GM18858 (cell line): Measurements from ENCODE around the gene CPNE1.

Experiments
- ATAC-seq: cut with Tn5 transposase; IDR thresholded peaks from one replicate; pipeline ENCODE4 v1.9.1; 2021; ENCODE audit not compliant: unreplicated experiment

The CPNE1 gene

DNA sequence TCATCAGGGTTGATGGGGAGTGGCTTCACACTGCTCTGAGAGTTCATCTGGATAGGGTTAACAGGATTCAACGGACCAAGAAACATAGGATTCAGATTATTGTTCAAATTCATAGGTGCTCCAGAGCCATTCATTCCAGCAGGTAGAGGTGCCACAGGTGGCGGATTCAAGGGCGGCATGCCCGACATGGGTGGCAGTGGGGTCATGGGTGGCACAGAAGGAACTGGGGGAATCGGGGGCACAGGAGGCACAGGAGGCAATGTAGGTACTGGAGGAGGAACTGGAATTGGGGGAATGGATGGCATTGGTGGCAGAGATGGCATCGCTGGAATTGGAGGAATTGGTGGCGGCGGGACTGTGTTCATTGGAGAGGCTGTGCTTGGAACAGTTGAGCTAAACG, 10.3 kb downstream of the CPNE1 start:
- no peak for ATAC-seq

DNA sequence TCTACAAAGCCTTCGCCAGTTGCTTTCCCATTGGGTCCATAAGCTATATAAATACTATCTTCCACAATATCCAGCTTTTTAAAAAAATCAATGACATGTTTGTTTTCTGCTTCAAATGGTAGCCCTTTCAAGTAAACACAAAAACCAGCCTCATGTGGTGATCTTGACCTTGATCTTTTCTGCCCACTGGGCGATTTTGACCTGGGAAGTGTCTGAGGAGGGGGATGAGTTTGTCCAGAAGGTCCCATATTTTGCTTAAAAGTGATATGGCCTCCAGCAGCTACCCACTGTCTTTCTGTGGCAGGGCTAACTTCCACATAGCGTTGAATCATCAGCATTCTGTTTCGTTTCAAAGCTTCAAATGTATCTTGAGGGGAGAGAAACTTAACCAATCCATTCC, 10.8 kb downstream of the CPNE1 start:
- ATAC-seq: no peak

DNA sequence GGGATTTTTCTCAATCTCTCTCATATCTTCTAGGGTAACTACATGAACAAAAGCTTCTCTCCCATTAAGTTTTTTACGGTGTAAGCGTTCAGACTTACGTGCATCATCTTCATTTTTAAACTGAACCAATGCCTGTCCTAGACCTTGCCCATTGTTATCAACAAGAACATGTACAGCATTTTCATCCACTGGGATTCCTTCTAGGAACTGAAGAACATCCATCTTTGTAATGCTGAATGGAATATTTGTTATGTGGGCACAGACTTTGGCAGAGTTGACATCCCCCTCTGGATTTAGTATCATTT, 11.3 kb downstream of the CPNE1 start:
- no peak for ATAC-seq

DNA sequence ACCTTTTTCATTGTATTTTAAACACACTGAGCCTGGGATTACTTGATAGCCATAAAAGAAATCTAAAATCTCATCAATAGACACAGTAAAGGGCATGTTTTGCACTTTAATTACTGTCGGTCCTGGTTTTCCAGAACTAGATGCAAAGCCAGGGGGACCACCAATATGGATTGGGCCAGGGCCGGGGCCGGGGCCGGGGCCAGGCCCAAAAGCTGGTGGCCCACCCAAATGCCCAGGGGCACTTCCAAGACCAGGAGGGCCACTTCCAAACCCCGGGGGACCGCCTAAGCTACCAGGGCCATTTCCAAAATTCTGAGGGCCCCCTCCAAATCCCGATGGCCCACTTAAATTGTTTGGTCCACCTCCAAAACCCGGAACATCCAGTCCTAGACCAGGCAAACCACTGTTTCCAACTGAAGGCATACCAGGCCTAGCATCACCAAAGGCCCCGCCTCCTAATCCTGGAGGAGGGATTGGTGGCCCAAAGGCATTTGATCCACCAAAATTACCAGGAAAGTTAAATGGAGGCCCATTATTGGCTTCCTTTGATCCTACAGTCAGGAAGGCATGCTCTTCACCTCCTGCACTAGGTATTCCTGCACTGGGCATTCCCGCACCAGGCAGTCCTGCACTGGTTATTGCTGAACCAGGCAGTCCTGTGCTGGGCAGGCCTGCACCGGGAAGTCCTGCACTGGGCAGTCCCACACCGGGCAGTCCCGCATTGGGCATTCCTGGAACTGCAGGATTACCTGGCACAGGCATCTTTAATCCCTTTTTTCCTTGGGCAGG, 11.9 kb downstream of the CPNE1 start:
- ATAC-seq: no peak

DNA sequence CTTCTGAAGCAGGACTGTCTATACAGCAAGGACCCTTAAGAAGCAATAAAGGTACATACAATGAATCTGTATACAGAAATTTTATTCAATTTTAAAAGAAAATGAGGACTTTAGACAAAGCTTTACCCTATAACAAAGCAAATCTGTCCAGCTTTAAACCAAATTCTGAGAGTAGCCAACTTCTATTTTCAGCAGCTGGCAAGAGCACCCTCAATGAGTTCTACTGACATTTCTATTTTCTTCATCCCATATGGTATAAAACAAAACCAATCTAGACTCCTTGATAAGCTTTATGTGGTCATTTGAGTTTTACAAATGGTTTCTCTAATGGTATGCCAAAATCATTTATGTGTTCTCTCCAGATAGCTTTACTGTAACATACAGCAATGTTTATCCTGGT, 12.7 kb downstream of the CPNE1 start:
- no peak for ATAC-seq

DNA sequence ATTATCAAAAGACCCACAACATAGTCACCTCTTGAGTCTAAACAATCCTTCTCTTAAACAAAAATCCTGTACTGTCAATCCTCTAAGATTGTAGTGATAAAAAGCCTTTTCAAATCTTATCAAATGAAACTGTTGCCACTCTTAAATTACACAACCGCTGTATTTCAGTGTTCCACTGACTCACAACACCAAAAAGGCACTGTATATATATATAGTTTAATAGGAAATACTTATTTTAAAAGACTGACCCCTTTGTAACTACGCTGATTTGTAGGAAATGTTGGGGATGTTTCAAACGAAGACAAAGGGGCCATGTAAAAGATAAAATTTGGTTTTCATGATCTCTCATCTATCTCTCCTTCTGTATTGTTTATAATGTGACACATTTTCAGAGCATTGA, 14.1 kb downstream of the CPNE1 start:
- ATAC-seq: no peak

DNA sequence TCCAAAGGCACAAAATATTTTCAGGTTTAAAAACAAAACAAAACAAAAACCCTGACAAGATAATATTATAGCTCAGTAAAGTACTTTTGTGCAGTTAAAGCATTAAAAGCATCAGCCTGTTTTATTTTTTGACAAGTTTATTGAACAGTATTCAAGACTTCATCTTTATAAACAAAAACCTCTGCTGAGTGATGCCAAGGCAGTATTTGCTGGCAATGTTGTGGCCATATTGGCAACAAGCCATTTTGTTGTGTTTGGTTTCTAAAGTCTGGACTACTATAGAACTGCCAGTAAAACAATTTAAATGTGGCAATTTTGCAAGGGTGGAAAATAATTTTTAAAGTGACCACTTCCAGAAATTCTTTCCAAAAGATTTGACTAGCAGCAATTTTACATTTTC, 15.9 kb downstream of the CPNE1 start:
- no peak for ATAC-seq

DNA sequence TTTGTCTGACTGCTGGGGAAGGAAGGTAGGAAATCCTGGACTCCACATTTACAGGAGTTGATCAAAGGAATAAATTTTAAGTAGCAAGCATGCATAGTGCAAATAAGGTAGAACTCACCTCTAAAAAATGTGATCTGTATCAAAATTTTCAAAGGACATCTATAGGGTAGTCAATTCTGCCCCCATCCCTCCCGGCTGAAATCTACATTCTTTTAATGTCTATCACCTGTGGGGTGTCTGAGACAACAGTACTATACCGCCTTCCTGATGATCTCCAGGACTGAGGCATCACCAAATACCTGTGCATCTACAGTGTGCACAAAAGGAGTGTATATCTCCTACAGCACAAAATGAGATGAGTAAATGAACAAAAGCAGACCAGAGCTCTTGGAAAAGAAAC, 19.9 kb downstream of the CPNE1 start:
- ATAC-seq: no peak

DNA sequence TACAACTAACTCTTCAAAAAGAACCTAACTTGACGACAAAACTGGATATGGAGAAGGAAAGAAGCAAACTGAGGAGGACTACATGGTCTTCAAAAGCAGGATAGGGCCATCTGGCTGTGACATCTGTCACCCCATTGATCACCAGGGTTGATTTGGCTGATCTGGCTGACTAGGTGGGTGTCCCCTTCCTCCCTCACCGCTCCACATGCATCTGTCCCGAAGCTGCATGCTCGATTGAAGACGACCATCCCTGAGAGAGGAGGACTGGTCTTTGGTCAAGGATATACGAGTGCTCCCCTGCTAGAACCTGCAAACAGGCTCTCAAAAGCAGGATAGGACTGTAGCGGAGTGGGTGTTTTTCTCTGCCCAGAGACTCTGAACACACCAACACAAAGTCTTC, 21.7 kb downstream of the CPNE1 start:
- no peak for ATAC-seq

DNA sequence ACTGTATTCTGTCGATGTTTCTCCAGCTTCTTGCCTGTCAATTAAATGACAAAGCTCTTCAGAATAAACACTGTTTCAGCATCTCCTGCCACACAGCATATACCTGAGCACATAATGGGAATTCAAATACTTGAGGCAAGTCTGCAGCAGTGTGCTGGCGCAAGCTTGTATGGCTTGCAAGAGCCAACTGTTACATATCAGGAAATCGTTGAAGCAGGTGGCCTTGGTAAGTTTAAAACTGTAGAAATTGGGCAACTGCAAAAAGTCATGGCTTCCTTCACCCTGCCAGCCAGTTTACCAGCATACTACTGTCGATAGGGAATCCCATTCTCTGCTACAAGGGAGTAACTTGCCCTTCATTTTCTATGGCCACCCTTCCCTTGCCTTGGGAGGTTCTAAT, 23.0 kb downstream of the CPNE1 start:
- no peak for ATAC-seq

DNA sequence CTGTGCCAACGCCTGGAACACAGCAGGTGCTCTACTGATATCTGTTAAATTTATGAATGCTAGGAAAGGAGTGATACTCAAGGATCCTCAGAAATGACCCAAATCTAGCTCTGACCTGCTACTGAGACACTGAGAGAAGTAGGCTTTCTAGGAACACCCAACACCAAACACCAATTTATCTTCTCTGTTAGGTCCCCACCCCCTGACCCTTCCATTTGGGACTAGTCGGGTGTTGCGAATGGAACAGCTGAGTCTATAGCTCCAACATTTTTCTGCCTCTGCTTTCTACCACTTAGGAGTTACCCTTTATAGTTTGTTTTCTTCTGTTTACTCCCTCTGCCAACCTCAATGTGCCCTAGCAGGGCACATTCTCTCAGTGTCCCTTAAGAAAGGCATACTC, 24.0 kb downstream of the CPNE1 start:
- no peak for ATAC-seq

DNA sequence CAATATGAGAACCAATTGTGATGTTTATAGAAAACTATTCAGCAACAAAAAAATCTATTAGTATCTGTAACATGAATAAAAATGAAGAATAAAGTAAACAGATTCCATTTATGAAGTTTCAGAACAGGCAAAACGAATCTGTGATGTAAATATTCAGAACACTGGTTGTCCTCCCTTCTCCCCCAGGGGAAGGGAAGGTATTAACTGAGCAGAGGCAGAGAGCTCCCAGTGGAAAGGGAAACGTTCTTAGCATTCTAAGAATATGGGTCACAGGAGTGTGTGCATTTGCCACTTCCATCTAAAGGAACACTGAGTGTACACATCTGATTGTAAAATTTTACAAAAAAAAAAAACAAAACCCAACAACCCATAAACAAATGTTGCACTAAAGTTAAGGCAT, 25.9 kb downstream of the CPNE1 start:
- no peak for ATAC-seq

DNA sequence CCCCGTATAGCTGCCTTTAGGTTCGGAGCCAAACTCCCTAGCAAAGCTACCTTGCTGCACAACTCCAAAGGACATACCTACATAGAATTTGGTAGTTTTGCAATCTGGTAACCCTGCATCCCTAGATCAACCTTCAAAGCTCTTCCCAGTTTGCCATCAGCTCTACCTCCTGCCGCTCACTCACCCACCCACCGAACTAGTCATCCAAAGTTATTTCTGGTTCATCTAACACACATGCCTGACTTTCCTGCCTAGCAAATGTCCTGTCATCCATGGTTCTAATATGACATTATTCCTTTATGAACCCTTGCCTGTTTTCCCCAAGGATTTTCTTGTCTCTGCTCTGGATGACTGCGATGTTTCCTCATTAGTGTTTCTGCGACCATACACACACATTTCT, 27.4 kb downstream of the CPNE1 start:
- no peak for ATAC-seq

DNA sequence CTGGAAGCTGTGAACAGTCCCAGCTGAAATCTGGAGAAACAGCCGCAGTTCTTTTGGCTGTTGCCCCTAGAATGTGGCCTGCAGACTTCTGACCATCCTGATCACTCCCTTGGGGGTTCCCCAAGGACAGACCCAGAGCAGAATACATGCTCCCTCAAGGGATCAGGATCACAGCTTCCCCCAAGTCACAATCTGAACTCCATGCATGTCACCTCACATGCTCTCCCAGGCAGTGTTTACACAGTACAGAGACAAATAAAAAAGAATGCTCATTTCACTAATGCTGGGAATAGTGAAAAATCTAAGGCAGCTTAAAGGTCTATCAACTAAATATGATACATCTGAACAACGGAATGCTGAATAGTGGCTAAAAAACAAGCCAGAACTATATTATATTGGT, 28.6 kb downstream of the CPNE1 start:
- no peak for ATAC-seq

DNA sequence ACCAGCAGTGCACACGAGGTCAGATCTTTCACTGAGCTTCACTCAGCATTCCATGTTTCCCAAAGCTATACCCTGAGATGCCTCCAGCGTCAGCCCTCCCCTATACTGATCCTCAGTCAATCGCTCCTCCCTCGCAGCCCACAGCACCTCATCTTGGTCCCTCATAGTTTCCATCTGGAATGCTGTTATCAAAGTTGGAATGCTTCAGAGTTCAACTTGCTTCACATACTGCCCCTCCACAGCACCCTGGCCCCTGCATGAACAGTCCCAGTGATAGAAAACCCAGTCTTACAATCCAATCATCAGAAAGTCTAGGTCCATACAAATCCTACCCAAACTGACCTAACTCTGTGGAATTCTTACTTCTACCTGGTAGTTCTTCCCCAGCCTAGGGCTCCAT, 29.0 kb downstream of the CPNE1 start:
- no peak for ATAC-seq

DNA sequence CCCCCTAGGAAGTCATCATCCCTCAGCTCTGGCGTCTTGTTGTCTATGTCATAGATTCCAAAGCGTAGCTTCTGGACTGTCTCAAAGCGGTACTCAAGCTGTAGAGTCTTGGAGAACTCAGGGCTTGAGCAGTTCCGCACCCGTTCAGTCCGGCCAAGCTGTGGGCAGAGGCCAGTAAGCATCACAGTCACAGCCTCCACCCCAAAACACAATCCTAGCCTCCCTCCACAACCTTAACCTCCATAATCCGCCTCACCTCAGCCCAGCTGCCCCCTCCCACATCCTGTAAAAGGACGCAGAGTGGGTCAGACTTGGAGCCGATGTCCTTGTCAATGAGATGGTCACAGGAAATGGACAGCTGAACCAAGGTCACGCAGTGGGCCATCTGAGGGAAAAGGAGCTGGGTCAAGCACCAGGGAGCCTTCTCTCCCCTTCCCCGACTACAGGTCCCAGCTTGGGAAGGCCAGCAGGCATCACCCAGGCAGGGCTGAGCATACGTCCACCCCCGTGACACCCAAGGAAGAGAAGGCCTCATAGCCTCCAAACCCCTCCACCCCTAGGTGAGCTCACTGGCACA, 32.1 kb downstream of the CPNE1 start:
- ATAC-seq: no peak

DNA sequence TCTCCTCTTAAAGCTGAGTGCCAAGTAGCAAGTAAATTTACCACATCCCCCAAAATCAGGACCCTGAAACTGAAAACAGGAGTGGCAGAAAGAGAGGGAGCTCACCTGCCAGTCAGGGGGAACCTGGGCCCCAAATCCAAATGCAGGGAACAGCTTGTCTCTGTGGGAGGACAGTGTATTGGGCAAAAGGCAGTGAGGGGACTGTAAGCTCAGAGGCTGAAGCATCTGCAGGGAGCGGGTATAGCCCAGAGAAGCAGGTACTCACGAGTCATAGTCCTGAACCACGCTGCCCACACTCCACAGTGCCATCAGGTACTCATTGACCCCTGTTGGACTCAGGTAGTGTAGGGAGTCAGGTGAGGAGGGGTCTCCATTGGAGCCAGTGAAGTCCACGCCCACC, 34.1 kb downstream of the CPNE1 start:
- no peak for ATAC-seq

DNA sequence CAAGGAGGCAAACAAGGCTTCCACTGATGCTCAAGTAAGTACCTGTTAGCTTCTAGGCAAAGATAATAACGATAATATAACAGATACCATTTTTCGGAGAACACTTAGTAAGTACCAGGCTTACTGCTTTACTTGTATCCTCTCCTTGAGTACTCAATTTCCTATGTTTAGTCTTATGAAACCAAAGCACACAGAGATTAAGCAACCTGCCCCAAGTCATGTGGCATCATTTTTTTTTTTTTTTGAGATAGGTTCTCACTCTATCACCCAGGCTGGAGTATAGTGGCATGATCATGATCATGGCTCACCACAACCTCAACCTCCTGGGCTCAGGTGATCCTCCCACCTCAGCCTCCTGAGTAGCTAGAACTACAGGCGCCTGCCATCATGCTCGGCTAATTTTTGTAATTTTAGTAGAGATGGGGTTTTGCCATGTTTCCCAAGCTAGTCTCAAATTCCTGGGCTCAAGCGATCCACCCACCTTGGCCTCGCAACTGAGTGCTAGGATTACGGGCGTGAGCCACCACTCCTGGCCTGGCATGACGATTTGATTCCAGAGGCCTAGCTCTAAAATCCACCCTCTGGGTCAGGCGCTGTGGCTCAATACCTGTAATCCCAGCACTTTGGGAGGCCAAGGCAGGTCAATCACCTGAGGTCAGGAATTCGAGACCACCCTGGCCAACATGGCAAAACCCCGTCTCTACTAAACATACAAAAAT, 35.1 kb downstream of the CPNE1 start:
- no peak for ATAC-seq

DNA sequence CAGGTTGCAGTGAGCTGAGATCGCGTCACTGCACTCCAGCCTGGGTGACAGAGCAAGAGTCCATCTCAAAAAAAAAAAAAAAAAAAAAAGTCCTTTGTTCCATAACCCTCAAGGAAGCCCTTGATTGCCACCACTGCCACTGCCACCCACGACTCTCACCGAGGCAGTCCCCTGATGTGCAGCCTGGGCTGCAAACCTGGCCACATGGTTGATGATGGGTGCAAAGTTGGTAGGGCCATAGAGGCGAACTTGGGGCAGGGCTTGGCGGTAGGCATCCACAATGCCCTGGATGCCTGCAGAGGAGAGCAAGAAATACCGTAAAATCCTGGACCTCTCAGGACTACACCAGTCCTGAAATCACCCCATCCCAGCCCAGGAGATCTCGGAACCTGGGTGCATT, 37.6 kb downstream of the CPNE1 start:
- ATAC-seq: no peak

DNA sequence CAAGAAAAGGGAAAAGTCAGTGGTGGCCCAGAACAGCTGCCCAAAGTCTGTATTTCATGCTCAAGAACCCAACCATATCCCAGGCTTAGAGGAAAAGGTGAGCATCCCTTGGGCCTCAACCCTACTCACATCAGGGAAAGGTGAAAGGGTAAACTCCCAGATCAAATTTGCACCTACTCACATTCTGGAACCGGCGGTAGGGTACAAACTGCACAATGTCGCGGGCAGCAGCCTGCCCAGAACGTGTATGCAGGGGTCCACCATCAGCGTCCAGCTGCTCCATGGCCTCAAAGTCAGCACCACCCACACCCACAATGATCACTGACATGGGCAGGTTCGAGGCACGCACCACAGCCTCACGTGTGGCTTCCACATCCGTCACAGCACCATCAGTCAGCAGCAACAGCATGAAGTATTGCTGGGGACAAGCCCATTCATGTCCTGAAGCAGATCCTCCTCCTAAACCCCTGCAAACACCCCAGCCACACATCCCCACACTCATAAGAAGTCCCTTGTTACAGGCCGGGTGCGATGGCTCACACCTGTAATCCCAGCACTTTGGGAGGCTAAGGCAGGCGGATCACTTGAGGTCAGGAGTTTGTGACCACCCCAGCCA, 38.2 kb downstream of the CPNE1 start:
- ATAC-seq: no peak

DNA sequence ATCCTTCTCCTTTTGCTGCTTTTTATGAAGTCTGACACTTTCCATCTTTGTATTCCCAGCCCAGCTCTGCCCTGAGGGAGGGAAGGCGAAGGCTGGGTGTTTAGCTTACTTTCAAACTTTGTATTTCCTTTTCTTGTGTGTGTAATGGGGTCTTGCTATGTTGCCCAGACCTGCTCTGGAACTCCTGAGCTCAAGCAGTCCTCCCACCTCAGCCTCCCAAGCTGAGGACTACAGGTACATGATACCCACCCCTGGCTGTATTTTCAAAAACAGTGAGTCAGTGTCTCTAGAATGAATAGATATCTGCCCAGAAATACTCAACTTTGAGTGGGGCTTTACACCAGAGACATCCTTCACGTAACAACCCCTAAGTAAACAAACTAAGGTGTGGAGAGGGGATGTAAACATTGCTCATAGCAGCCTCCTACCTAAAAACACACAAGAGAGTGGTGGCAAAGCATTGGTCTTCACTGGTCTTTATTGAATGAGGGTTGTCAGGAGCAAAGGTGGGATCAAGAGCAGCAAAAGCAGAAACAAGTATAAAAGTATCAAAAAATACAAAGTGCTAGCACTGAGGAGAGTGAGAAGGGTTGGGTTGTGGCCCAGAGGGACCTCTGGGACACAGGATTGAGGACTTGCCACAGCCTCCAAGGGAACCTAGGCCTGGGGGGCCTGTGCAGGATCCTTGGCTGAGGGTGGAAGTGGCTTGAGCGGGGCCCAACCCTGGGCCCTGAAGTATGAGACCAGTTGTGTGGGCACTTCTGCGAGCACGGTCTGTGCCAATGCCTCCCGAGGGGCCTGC, 38.9 kb downstream of the CPNE1 start:
- no peak for ATAC-seq
